Testis (tissue), 3 donors: ENCODE data around the gene SULT1A2. TPM values are rescaled to one million over a fixed set of nuclear protein-coding genes. Genes with fewer than 3 reads are reported as not detected.
A peak's percentile ranks its signal among the peaks of the same experiment; 100 is the strongest.

Experiments
- DNase-seq: peaks from one replicate; pipeline ENCODE4 v3.0.0-alpha.2; 2019
- H3K27ac ChIP-seq, 2 donors: fragments of 200-600 bp; sonication (generic); one replicate each; pipeline ENCODE4 v1.5.1; 2019
- H3K27me3 ChIP-seq: fragments of 200-600 bp; sonication (generic); one replicate; pipeline ENCODE4 v1.5.1; 2019
- H3K36me3 ChIP-seq: fragments of 200-600 bp; sonication (generic); one replicate; pipeline ENCODE4 v1.5.1; 2017; ENCODE audit warnings: low read depth; ENCODE audit errors: missing control alignments
- H3K4me1 ChIP-seq: fragments of 200-600 bp; sonication (generic); one replicate; pipeline ENCODE4 v1.5.1; 2019
- H3K4me3 ChIP-seq, 2 donors: fragments of 200-600 bp; sonication (generic); one replicate each; pipeline ENCODE4 v1.5.1; 2017 to 2019
- H3K9me3 ChIP-seq: fragments of 200-600 bp; sonication (generic); one replicate; pipeline ENCODE4 v1.5.1; 2017
- POLR2A ChIP-seq: fragments of 450-650 bp; IDR thresholded peaks from one replicate; pipeline ENCODE4 v1.6.1; 2017; ENCODE audit warnings: antibody characterized with exemption, mild to moderate bottlenecking, moderate library complexity
- WGBS, 2 donors: methylation state at CpG; one replicate each; pipeline ENCODE4 v1.1.5; 2018; 5-methylcytosine and 5-hydroxymethylcytosine counted together
- intact Hi-C: fragments of 100-400 bp; cut with DNase I; formaldehyde crosslinking; loops from one replicate; pipeline ENCODE4 v1.15.1; 2023; ENCODE audit warnings: low total_unique reads
- polyA plus RNA-seq: library from polyadenylated mRNA; stranded (reverse); fragments of 350-450 nt; fragmentation: Illumina TruSeq; extraction: RNeasy Lipid Tissue Mini Kit (QIAGEN cat#74804); gene quantifications from one replicate; pipeline ENCODE4 v1.2.3, GENCODE V29; 2014; ENCODE audit warnings: low read depth, low replicate concordance; ENCODE audit not compliant: insufficient read depth
- total RNA-seq, 2 donors: library from RNA; depleted of rRNA; stranded (reverse); fragments of >200 nt; gene quantifications; one replicate each; pipeline ENCODE4 v1.2.3, GENCODE V29; 2016
- TF ChIP-seq, protein P1 (sequence below), 3 experiments: fragments of 450-650 bp in 2 of 3; fragments of 200-600 bp in 1 of 3; sonication (generic) in 1 of 3; IDR thresholded peaks; one replicate each; pipeline ENCODE4 v1.5.1; 2016 to 2019; ENCODE audit warnings: antibody characterized with exemption in 3 of 3, mild to moderate bottlenecking in 2 of 3, moderate library complexity in 1 of 3

SULT1A2 gene
- total and polyA plus RNA-seq, 3 donors from 2014 or later, result 0.96 to 2.5 (median 1.1) TPM

DNA sequence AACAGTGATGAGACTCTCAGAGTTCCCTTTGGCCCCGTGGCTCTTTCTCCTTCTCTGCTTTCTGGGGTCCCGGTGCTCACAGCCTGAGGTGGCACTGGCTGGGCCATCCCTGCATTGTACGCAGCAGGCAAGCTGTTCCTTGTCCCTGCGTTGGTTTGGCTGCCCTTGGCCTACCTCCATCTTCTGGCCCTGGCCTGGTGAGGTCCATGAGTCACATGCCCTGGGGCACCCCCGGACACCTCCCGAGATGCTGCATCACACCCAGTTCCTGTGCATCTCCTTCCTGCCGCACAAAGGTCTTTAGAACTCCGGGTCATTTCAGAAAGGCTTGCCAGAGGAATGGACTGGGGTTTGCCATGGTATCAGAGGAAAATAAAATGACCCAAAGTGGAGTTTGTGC is 9.5 kb downstream of the SULT1A2 start:
- Histone ChIP-seq H3K27me3 (no peaks in the 10 kb centered on the region), H3K27ac (no peak overlapping the region), H3K4me3 (no peak overlapping the region), H3K36me3 (no peaks in the 10 kb centered on the region), H3K4me1 (peaks cover 5% of the 10 kb centered on the region), H3K9me3 (no peaks in the 10 kb centered on the region)
- no peak for TF ChIP-seq POLR2A
- TF ChIP-seq, protein P1, sequence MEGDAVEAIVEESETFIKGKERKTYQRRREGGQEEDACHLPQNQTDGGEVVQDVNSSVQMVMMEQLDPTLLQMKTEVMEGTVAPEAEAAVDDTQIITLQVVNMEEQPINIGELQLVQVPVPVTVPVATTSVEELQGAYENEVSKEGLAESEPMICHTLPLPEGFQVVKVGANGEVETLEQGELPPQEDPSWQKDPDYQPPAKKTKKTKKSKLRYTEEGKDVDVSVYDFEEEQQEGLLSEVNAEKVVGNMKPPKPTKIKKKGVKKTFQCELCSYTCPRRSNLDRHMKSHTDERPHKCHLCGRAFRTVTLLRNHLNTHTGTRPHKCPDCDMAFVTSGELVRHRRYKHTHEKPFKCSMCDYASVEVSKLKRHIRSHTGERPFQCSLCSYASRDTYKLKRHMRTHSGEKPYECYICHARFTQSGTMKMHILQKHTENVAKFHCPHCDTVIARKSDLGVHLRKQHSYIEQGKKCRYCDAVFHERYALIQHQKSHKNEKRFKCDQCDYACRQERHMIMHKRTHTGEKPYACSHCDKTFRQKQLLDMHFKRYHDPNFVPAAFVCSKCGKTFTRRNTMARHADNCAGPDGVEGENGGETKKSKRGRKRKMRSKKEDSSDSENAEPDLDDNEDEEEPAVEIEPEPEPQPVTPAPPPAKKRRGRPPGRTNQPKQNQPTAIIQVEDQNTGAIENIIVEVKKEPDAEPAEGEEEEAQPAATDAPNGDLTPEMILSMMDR (IDR thresholded peaks at IDR 0.05), result no peak
- intact Hi-C loops, result no loop called here
- DNase-seq, result no peak
- 81 to 82% methylated on average over 8 of the region's 8 CpGs for WGBS, 2 donors

DNA sequence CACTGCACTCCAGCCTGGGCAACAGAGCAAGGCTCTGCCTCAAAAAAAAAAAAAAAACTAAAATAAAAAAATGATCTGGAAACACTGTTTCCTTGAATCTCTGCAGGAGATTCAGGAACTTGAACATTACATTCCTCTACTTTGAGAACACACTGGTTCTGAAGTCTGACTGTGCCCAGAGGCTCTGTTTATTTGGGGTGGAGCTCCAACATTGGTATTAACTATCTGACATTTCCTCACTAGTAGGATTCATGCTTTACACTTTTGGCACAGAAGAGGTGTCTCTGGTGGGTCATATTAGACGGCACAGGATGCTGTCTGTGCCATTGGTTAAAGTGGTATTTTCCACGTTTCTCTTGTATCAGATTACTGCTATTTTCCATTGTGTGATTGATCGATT is 10.4 kb downstream of the SULT1A2 start:
- Histone ChIP-seq H3K27me3 (no peaks in the 10 kb centered on the region), H3K9me3 (no peaks in the 10 kb centered on the region), H3K27ac (no peak overlapping the region), H3K4me1 (peaks cover 5% of the 10 kb centered on the region), H3K36me3 (no peaks in the 10 kb centered on the region), H3K4me3 (no peak overlapping the region)
- 76 to 78% methylated on average over 3 of the region's 3 CpGs for WGBS, 2 donors
- DNase-seq, result no peak
- intact Hi-C loops, result no loop called here
- TF ChIP-seq, protein P1 (IDR thresholded peaks at IDR 0.05), result no peak
- no peak for TF ChIP-seq POLR2A

DNA sequence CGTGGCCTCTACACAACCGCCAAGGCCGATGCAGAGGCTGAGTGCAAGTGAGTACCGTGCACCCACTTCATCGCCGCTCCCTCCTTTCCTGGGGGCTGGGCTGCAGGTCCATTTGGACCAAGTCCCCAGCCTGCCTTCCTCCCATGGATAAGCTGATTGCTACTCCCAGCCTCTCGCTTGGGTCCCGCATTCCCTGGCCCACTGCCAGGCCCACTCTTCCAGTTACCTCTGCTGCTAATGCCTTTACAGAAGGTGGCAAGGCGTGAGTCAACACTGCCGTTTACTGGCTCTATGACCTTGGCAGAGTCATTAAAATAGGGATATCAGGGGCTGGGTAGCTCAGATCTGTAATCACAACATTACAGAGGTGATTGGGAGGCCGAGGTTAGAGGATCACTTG is 11.2 kb downstream of the SULT1A2 start:
- Histone ChIP-seq H3K36me3 (no peaks in the 10 kb centered on the region), H3K27ac (no peak overlapping the region), H3K4me3 (no peak overlapping the region), H3K4me1 (peaks cover 5% of the 10 kb centered on the region), H3K9me3 (no peaks in the 10 kb centered on the region), H3K27me3 (no peaks in the 10 kb centered on the region)
- intact Hi-C loops, result no loop called here
- TF ChIP-seq POLR2A, result no peak
- TF ChIP-seq, protein P1 (IDR thresholded peaks at IDR 0.05), result no peak
- 64 to 85% methylated on average over 11 of the region's 11 CpGs for WGBS, 2 donors
- peak; percentile 36 for DNase-seq

DNA sequence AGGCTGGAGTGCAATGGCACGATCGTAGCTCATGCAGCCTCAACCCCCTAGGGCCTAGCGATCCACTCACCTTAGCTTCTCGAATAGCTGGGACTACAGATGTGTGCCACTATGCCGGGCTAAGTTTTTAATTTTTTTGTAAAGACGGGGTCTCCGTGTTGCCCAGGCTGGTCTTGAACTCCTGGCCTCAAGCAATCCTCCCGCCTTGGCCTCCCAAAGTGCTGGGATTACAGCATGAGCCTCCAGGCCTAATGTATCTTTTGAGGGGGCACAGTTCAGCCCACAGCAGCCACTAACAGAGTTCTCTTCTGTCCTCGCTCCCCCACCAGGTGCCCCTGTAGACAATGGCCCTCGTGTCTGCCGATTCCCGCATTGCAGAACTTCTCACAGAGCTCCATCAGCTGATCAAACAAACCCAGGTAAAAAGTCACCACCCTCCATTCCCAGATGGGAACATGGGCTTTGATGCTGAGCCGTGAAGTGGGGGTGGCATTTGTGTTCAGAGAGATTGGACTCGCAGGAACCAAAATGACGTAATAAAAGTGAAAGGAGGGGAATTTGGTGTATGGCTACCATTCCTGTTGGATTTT is 16.0 kb downstream of the SULT1A2 start:
- Histone ChIP-seq H3K27me3 (no peaks in the 10 kb centered on the region), H3K4me3 (no peak overlapping the region), H3K27ac (no peak overlapping the region), H3K9me3 (no peaks in the 10 kb centered on the region), H3K4me1 (peaks cover 5% of the 10 kb centered on the region), H3K36me3 (no peaks in the 10 kb centered on the region)
- intact Hi-C loops, result no loop called here
- no peak for DNase-seq
- TF ChIP-seq, protein P1 (IDR thresholded peaks at IDR 0.05), result no peak
- TF ChIP-seq POLR2A, result no peak
- WGBS, 2 donors, result 95 to 96% methylated on average over 15 of the region's 15 CpGs

DNA sequence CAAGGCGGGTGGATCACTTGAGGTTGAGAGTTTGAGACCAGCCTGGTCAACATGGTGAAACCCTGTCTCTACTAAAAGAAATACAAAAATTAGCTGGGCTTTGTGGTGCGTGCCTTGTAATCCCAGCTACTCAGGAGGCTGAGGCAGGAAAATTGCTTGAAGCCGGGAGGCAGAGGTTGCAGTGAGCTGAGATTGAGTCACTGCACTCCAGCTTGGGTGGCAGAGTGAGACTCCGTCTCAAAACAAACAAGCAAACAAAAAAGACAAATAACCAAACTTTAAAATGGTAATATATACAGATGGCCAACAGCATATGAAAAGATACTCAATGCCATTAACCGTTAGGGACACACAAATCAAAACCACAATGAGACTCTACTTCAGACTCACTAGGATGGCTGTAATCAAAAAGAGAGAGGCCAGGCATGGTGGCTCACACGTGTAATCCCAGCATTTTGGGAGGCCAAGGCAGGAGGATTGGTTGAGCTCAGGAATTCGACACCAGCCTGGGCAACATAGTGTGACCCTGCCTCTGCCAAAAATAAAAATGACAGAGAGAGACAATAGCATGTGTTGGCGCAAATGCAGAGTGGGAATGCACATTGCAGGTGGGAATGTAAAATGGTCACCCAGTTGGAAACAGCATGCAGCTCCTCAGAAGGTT is 21.3 kb downstream of the SULT1A2 start:
- no peak for DNase-seq
- Histone ChIP-seq H3K4me1 (peaks cover 36% of the 10 kb centered on the region), H3K36me3 (no peaks in the 10 kb centered on the region), H3K9me3 (no peaks in the 10 kb centered on the region), H3K4me3 (no peak overlapping the region), H3K27ac (no peak overlapping the region), H3K27me3 (no peaks in the 10 kb centered on the region)
- 93 to 94% methylated on average over 8 of the region's 8 CpGs for WGBS, 2 donors
- intact Hi-C loops, result no loop called here
- TF ChIP-seq POLR2A, result no peak
- TF ChIP-seq, protein P1 (IDR thresholded peaks at IDR 0.05), result no peak
